ENCODE measurements around the gene ZFPL1. TPM values are rescaled to one million over a fixed set of nuclear protein-coding genes. Genes with fewer than 3 reads are reported as not detected.

ZFPL1 gene
- total RNA-seq, 1 donor from 2014 or later, result 37.9 TPM

DNA sequence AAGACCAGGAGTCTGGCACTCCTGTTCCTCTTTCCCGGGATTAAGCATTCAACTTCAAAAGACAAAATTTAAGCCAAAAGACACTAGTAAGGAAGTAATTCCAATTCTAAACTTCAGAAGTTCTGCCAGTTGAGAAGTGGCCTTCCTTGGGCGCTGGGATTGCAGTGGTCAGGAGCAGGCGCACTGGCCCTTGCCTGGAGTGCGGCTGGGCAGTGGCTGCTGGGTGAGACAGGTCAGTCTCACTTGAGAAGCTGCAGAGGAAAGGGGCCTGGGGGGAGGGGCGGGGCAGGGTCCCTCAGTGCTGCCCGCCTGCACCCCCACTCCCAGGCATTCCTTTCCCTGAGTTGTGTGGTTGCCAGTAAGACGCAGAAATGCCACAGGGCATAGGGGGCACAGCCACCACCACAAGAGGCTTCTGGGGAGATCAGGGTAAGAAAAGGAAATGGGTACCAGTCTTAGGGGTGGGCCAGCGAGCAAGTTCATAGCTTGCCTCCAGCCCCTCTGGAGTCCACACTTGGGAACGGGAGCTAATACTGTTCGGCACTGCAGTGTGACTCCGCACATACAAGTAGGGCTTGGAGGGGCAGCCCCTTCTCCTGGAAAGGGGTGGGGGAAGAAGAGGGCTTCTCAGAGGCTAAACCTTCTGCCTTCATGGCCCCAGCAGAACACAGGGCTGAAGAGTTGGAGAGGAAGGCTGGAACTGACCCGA, 43.6 kb downstream of the ZFPL1 start:
- peaks cover 43% of the 10 kb centered on the region for H3K79me2 ChIP-seq (ENCODE audit: insufficient read depth, low read length)
- Mint-ChIP-seq H3K9me3 (ENCODE audit: unreplicated experiment) (no peaks in the 10 kb centered on the region), H3K27me3 (ENCODE audit: low read depth, unreplicated experiment) (no peaks in the 10 kb centered on the region), H3K4me1 (ENCODE audit: low read depth, unreplicated experiment) (peaks cover 4% of the 10 kb centered on the region), H3K27ac (ENCODE audit: unreplicated experiment) (peak overlapping the region; percentile 47), H3K36me3 (ENCODE audit: low read depth, unreplicated experiment) (peaks cover 19% of the 10 kb centered on the region), H3K4me3 (ENCODE audit: unreplicated experiment) (no peak overlapping the region)
- TF ChIP-seq, protein P1, sequence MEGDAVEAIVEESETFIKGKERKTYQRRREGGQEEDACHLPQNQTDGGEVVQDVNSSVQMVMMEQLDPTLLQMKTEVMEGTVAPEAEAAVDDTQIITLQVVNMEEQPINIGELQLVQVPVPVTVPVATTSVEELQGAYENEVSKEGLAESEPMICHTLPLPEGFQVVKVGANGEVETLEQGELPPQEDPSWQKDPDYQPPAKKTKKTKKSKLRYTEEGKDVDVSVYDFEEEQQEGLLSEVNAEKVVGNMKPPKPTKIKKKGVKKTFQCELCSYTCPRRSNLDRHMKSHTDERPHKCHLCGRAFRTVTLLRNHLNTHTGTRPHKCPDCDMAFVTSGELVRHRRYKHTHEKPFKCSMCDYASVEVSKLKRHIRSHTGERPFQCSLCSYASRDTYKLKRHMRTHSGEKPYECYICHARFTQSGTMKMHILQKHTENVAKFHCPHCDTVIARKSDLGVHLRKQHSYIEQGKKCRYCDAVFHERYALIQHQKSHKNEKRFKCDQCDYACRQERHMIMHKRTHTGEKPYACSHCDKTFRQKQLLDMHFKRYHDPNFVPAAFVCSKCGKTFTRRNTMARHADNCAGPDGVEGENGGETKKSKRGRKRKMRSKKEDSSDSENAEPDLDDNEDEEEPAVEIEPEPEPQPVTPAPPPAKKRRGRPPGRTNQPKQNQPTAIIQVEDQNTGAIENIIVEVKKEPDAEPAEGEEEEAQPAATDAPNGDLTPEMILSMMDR (IDR thresholded peaks at IDR 0.05; ENCODE audit: insufficient read depth, low read depth, low read length), result no peak
- TF ChIP-seq EZH2 (IDR thresholded peaks at IDR 0.05; ENCODE audit: insufficient read depth, low read length), result no peak
- FAIRE-seq, result no peak
- no peaks in the 10 kb centered on the region for H3K27me3 ChIP-seq (ENCODE audit: insufficient read depth, low read length)
- H3K36me3 ChIP-seq (ENCODE audit: insufficient read depth, low read length), result peaks cover 40% of the 10 kb centered on the region
- H3K4me1 ChIP-seq (ENCODE audit: insufficient read depth, low read length), result peaks cover 4% of the 10 kb centered on the region
- no peak overlapping the region for H2AFZ ChIP-seq (ENCODE audit: low read depth, low read length)
- no peak for DNase-seq (ENCODE audit: low read depth)
- peaks cover 64% of the 10 kb centered on the region for H4K20me1 ChIP-seq (ENCODE audit: insufficient read depth, low read length)
- no peak overlapping the region for H3K4me3 ChIP-seq (ENCODE audit: insufficient read depth, low read depth, low read length)
- no peak overlapping the region for H3K9ac ChIP-seq (ENCODE audit: low read length)
- no peak overlapping the region for H3K4me2 ChIP-seq (ENCODE audit: low read length)
- no peaks in the 10 kb centered on the region for H3K9me3 ChIP-seq (ENCODE audit: insufficient read depth, low read depth, low read length)
- H3K27ac ChIP-seq (ENCODE audit: low read depth, low read length), result no peak overlapping the region

DNA sequence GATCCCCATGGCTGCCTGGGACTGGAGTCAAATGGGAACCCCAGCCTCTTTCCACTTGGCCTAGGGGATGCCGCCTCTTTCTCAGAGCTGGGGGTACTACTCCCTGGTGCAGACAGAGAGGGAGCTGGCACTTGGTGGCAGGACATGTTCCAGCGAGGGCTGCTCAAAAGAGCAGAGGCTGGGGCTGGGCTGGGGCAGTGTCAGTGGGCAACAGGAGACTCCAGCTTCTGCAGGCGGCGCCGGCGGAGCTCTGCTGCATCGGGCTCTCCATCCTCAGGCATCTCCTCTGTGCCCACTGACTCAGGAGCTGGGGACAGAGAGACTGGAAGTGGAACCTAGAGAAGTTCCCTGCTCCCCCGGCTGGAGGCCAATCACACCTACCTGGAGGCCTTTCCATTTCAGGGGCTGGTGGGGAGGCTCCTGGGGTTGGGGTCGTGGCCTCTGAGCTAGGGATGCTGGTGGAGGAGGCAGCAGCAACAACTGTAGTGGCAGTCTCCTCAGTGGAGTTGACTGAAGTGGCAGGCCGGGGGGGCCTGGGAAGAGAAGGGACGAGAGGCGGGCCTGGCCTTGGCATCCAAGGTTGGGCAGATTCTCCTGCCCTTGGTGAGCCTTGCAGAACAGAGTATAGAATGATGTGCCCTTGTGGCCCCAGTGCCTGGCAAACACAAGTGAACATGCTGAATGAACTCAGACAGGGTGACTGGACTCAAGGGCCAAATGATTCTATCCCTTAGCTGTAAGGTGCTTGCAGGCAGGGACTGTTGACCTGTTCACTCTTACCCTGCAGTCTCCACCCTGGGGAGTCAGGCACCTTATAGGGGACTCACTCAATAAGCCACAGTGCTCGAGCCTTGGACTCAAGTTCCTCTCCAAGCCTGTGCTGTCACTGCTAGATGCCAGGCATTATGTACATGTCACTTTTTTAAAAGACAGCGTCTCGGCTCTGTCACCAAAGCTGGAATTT, 44.4 kb downstream of the ZFPL1 start:
- no peak overlapping the region for H3K4me3 ChIP-seq (ENCODE audit: insufficient read depth, low read depth, low read length)
- peaks cover 45% of the 10 kb centered on the region for H3K79me2 ChIP-seq (ENCODE audit: insufficient read depth, low read length)
- H3K4me1 Mint-ChIP-seq (ENCODE audit: low read depth, unreplicated experiment), result peaks cover 5% of the 10 kb centered on the region
- FAIRE-seq (no peak), DNase-seq (ENCODE audit: low read depth) (no peak)
- no peaks in the 10 kb centered on the region for H3K27me3 ChIP-seq (ENCODE audit: insufficient read depth, low read length)
- H3K4me1 ChIP-seq (ENCODE audit: insufficient read depth, low read length), result peaks cover 6% of the 10 kb centered on the region
- H3K36me3 ChIP-seq (ENCODE audit: insufficient read depth, low read length), result peaks cover 40% of the 10 kb centered on the region
- no peak overlapping the region for H3K4me2 ChIP-seq (ENCODE audit: low read length)
- H3K9ac ChIP-seq (ENCODE audit: low read length), result no peak overlapping the region
- H2AFZ ChIP-seq (ENCODE audit: low read depth, low read length), result no peak overlapping the region
- H3K9me3 Mint-ChIP-seq (ENCODE audit: unreplicated experiment), result no peaks in the 10 kb centered on the region
- no peak for TF ChIP-seq EZH2 (IDR thresholded peaks at IDR 0.05; ENCODE audit: insufficient read depth, low read length)
- TF ChIP-seq, protein P1 (IDR thresholded peaks at IDR 0.05; ENCODE audit: insufficient read depth, low read depth, low read length), result no peak
- H3K27ac ChIP-seq (ENCODE audit: low read depth, low read length), result no peak overlapping the region
- no peak overlapping the region for H3K4me3 Mint-ChIP-seq (ENCODE audit: unreplicated experiment)
- H3K27me3 Mint-ChIP-seq (ENCODE audit: low read depth, unreplicated experiment), result no peaks in the 10 kb centered on the region
- no peak overlapping the region for H3K27ac Mint-ChIP-seq (ENCODE audit: unreplicated experiment)
- peaks cover 19% of the 10 kb centered on the region for H3K36me3 Mint-ChIP-seq (ENCODE audit: low read depth, unreplicated experiment)
- H4K20me1 ChIP-seq (ENCODE audit: insufficient read depth, low read length), result peaks cover 72% of the 10 kb centered on the region
- no peaks in the 10 kb centered on the region for H3K9me3 ChIP-seq (ENCODE audit: insufficient read depth, low read depth, low read length)

Measured in astrocyte (in vitro differentiated cells and primary cell).